Transverse colon (tissue), 4 donors: ENCODE results near the gene SKIDA1. TPM values are rescaled to one million over a fixed set of nuclear protein-coding genes. Genes with fewer than 3 reads are reported as not detected.

ENCODE experiments used
- DNase-seq: peaks from one replicate; pipeline ENCODE4 v3.0.0-alpha.2; 2019
- H3K27ac ChIP-seq, 4 donors: fragments of 200-600 bp; sonication (generic); 2 replicates each; pipeline ENCODE4 v1.5.1; 2016 to 2018; ENCODE audit warnings: inconsistent platforms in 4 of 4
- H3K27me3 ChIP-seq: fragments of 200-600 bp; sonication (generic); 2 replicates; pipeline ENCODE4 v1.5.1; 2017; ENCODE audit warnings: inconsistent platforms
- H3K36me3 ChIP-seq, 4 donors: fragments of 200-600 bp; sonication (generic); 2 replicates each; pipeline ENCODE4 v1.5.1; 2017 to 2019; ENCODE audit warnings: inconsistent platforms in 4 of 4
- H3K4me1 ChIP-seq, 4 donors: fragments of 200-600 bp; sonication (generic); 2 replicates each; pipeline ENCODE4 v1.5.1; 2017 to 2020; ENCODE audit warnings: inconsistent platforms in 4 of 4
- H3K4me3 ChIP-seq, 4 donors: fragments of 200-600 bp; sonication (generic); 1 replicate in 1 of 4; 2 replicates in 3 of 4; pipeline versions ENCODE4 v1.5.1 to v1.6.1; 2017 to 2019; ENCODE audit warnings: inconsistent platforms in 4 of 4
- H3K9me3 ChIP-seq, 2 donors: fragments of 200-600 bp; sonication (generic); 2 replicates each; pipeline ENCODE4 v1.5.1; 2017 to 2019; ENCODE audit warnings: inconsistent platforms in 2 of 2
- EP300 ChIP-seq: sonication (generic); formaldehyde crosslinking; IDR thresholded peaks from one replicate; pipeline ENCODE4 v1.6.1; 2017; ENCODE audit warnings: antibody characterized with exemption, low read depth
- POLR2A ChIP-seq: fragments of 450-650 bp; IDR thresholded peaks from one replicate; pipeline ENCODE4 v1.6.1; 2016; ENCODE audit warnings: antibody characterized with exemption, mild to moderate bottlenecking, moderate library complexity
- POLR2AphosphoS5 ChIP-seq, 3 donors: sonication (generic); formaldehyde crosslinking; IDR thresholded peaks; one replicate each; pipeline ENCODE4 v1.6.1; 2016; ENCODE audit warnings: antibody characterized with exemption in 3 of 3
- WGBS, 2 donors: methylation state at CpG; one replicate each; pipeline ENCODE4 v1.1.5; 2018; ENCODE audit warnings: low coverage in 1 of 2; 5-methylcytosine and 5-hydroxymethylcytosine counted together
- in situ Hi-C, 4 donors: fragments of 200-750 bp; cut with MboI; loops; one replicate each; pipeline versions ENCODE4 v1.15.0 to v1.15.1; 2017; ENCODE audit warnings: low sequenced_read_pairs in 3 of 4, low pct_ligation_motif_present in 1 of 4, low pct_unique_long_range_greater_than_20kb in 1 of 4
- intact Hi-C: fragments of 100-400 bp; cut with DNase I; formaldehyde crosslinking; loops from one replicate; pipeline ENCODE4 v1.15.1; 2023; ENCODE audit warnings: low total_unique reads
- total RNA-seq, 4 donors: library from RNA; depleted of rRNA; stranded (reverse); fragments of >200 nt; gene quantifications; one replicate each; pipeline ENCODE4 v1.1.0, GENCODE V29; 2016
- TF ChIP-seq, protein P1 (sequence below), 5 experiments: fragments of 200-600 bp in 3 of 5; fragments of 450-650 bp in 2 of 5; sonication (generic) in 3 of 5; IDR thresholded peaks; 1 replicate in 2 of 5; 2 replicates in 3 of 5; pipeline ENCODE4 v1.5.1; 2016 to 2017; ENCODE audit warnings: antibody characterized with exemption in 5 of 5, inconsistent platforms in 3 of 5, mild to moderate bottlenecking in 2 of 5, moderate library complexity in 1 of 5

Gene SKIDA1
- total RNA-seq, 4 donors from 2014 or later, result 0.27 to 0.60 TPM; not detected in 2

DNA sequence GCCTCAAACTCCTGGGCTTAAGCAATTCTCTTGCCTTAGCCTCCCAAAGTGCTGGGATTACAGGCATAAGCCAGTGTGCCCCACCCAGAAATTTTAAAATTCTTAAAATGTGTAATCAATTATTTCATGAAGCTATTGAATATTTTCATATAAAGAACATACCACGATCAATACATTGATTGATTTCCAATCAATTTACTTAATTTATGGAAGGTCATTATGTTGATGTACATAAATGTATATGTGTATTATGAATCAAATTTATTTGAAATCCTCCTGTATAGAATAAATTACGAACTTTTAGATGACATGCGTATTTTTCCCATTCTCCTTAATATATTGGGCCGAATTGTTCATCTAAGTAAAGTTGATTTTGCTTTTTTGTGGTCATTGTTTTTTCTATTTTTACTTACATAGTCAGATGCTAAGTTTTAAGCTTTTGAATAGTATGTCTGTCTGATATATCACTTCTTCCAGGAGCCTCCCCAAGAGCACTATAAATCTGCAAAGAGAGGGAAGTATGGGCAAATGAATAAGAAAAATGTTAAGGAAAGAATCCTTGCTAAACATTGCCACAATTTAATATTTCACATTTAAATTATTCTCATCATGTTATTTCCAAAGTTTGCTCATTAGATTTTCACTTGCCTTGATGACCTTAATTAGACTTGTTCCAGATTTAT lies 35.3 kb downstream of the SKIDA1 start:
- peaks cover 0 to 12% (median 10%) of the 10 kb centered on the region in 4 donors for H3K4me1 ChIP-seq
- in situ Hi-C loops, result loop anchor here (10.0 to 25.0 kb wide), 8 partner anchors 203 to 1505 kb away; no protein-coding TSS in a partner anchor
- intact Hi-C loops, result loop anchor here (10.0 kb wide), 1 partner anchor 205 kb away; no protein-coding TSS in a partner anchor
- peaks cover 44% of the 10 kb centered on the region for H3K27me3 ChIP-seq
- 92 to 94% methylated on average over 4 of the region's 4 CpGs for WGBS, 2 donors
- no peak for DNase-seq
- no peak overlapping the region for H3K4me3 ChIP-seq
- TF ChIP-seq POLR2A, result no peak
- no peak for TF ChIP-seq POLR2AphosphoS5 (IDR thresholded peaks at IDR 0.05)
- TF ChIP-seq EP300, result no peak
- TF ChIP-seq, protein P1, sequence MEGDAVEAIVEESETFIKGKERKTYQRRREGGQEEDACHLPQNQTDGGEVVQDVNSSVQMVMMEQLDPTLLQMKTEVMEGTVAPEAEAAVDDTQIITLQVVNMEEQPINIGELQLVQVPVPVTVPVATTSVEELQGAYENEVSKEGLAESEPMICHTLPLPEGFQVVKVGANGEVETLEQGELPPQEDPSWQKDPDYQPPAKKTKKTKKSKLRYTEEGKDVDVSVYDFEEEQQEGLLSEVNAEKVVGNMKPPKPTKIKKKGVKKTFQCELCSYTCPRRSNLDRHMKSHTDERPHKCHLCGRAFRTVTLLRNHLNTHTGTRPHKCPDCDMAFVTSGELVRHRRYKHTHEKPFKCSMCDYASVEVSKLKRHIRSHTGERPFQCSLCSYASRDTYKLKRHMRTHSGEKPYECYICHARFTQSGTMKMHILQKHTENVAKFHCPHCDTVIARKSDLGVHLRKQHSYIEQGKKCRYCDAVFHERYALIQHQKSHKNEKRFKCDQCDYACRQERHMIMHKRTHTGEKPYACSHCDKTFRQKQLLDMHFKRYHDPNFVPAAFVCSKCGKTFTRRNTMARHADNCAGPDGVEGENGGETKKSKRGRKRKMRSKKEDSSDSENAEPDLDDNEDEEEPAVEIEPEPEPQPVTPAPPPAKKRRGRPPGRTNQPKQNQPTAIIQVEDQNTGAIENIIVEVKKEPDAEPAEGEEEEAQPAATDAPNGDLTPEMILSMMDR (IDR thresholded peaks at IDR 0.05), result no peak
- no peaks in the 10 kb centered on the region for H3K9me3 ChIP-seq
- H3K36me3 ChIP-seq, result no peaks in the 10 kb centered on the region
- H3K27ac ChIP-seq, result no peak overlapping the region

DNA sequence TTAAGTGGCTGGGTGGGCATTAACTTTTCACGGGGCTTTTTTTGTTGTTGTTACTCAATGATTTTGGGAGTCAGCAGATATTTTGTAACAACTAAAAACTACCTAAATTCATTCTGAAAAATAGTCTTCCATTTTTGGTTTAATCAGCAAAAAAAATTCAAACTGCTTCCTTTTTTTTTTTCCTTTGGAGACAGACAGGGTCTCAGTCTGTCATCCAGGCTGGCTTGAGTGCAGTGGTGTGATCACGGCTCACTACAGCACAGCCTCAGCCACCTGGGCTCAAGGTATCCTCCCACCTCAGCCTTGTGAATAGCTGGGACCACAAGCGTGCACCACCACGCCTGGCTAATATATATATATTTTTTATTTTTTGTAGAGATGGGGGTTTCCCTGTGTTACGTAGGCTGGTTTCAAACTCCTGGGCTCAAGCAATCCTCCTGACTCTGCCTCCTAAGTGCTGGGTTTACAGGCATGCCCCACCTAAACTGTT lies 36.5 kb downstream of the SKIDA1 start:
- Histone ChIP-seq H3K9me3 (no peaks in the 10 kb centered on the region), H3K36me3 (no peaks in the 10 kb centered on the region), H3K27me3 (peaks cover 32% of the 10 kb centered on the region), H3K4me3 (no peak overlapping the region), H3K4me1 (peaks cover 0 to under 1% (median 0%) of the 10 kb centered on the region in 4 donors), H3K27ac (no peak overlapping the region)
- WGBS, 2 donors, result 57 to 69% methylated on average over 2 to 5 of the region's 5 CpGs
- no peak for TF ChIP-seq POLR2A
- no peak for TF ChIP-seq EP300
- no peak for TF ChIP-seq POLR2AphosphoS5 (IDR thresholded peaks at IDR 0.05)
- TF ChIP-seq, protein P1 (IDR thresholded peaks at IDR 0.05), result no peak
- in situ Hi-C loops (loop anchor here (25.0 kb wide), 4 partner anchors 202 to 1498 kb away; no protein-coding TSS in a partner anchor), intact Hi-C loops (no loop called here)
- DNase-seq, result no peak

DNA sequence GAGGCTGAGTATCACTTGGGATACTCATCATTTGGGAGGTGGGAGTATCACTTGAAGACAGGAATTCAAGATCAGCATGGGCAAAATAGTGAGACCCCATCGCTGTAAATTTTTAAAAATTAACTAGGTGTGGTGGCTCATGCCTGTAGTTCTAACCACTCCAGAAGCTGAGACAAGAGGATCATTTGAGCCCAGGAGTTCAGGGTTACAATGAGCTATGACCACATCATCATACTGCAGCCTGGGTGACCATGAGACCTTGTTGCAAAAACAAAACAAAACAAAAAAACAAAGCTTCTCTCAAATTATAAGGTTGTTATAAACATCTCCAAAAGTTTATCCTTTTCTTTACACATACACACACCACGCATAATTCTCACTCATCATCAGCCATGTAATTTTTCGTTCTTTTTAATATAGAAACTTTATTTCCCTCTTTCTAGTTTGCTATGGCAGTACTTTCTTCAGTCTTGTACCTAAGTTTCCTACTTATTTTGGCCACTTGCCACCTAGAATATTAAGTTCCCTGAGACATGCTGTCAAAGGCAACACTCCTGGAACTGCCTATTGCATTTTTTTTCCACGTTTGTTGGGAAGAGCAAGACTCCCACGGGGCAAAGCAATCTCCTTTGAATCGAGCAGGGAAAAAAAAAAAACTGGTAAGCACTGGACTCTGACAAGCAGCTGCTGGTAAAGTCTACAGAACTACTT lies 37.1 kb downstream of the SKIDA1 start:
- H3K9me3 ChIP-seq, result no peaks in the 10 kb centered on the region
- no peak for TF ChIP-seq EP300
- TF ChIP-seq POLR2AphosphoS5 (IDR thresholded peaks at IDR 0.05), result no peak
- TF ChIP-seq POLR2A, result no peak
- TF ChIP-seq, protein P1 (IDR thresholded peaks at IDR 0.05), result no peak
- no peak for DNase-seq
- H3K4me1 ChIP-seq, result no peaks in the 10 kb centered on the region
- WGBS, 2 donors, result 54 to 79% methylated on average over 3 to 6 of the region's 6 CpGs
- H3K27me3 ChIP-seq, result peaks cover 28% of the 10 kb centered on the region
- no peaks in the 10 kb centered on the region for H3K36me3 ChIP-seq
- in situ Hi-C loops (loop anchor here (25.0 kb wide), 4 partner anchors 201 to 1499 kb away; no protein-coding TSS in a partner anchor), intact Hi-C loops (no loop called here)
- no peak overlapping the region for H3K4me3 ChIP-seq
- no peak overlapping the region for H3K27ac ChIP-seq
